Fibroblast of villous mesenchyme (primary cell): ENCODE data around the gene KCNQ1. TPM values are rescaled to one million over a fixed set of nuclear protein-coding genes. Genes with fewer than 3 reads are reported as not detected.

Experiments used
- DNase-seq: peaks from one replicate; pipeline ENCODE4 v3.0.0-alpha.2; 2010; ENCODE audit warnings: low read depth
- H3K4me3 ChIP-seq: 2 replicates; pipeline ENCODE4 v1.5.1; 2011; ENCODE audit warnings: low read depth, mild to moderate bottlenecking, low read length
- total RNA-seq: library from RNA; depleted of rRNA; stranded (reverse); fragments of >200 nt; gene quantifications from 2 replicates; pipeline ENCODE4 v1.2.3, GENCODE V29; 2012
- TF ChIP-seq, protein P1 (sequence below): IDR thresholded peaks from 2 replicates; pipeline ENCODE4 v1.5.1; 2012; ENCODE audit warnings: low read depth, mild to moderate bottlenecking, low read length; ENCODE audit not compliant: insufficient read depth

KCNQ1 gene
- total RNA-seq, result not detected in 2 replicates

DNA sequence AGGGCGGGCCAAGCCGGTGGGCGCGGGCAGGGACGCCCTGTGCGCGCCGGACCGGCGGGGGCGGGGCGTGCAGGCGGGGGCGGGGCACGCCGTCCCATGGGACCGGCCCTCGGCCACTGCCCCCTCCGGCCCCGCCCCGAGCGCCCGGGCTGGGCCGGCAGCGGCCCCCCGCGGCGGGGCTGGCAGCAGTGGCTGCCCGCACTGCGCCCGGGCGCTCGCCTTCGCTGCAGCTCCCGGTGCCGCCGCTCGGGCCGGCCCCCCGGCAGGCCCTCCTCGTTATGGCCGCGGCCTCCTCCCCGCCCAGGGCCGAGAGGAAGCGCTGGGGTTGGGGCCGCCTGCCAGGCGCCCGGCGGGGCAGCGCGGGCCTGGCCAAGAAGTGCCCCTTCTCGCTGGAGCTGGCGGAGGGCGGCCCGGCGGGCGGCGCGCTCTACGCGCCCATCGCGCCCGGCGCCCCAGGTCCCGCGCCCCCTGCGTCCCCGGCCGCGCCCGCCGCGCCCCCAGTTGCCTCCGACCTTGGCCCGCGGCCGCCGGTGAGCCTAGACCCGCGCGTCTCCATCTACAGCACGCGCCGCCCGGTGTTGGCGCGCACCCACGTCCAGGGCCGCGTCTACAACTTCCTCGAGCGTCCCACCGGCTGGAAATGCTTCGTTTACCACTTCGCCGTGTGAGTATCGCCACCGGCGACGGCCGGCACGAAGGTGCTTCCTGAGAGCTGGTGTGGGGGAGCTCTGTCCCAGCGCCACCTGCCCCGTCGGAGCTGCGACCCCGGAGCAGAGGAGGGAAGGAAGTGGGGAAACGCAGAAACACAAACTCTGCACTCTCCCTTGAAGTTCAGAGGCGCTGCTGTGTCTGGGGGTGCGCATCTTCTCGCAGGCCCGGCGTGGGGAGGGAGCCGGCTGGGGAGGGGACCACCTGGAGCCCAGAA lies at the start of gene KCNQ1:
KCNQ1 (plus strand) TSS at position 188 of the 925 bp plus-strand sequence; CDS start at position 279, 91 bp downstream.
- no peak for DNase-seq
- TF ChIP-seq, protein P1, sequence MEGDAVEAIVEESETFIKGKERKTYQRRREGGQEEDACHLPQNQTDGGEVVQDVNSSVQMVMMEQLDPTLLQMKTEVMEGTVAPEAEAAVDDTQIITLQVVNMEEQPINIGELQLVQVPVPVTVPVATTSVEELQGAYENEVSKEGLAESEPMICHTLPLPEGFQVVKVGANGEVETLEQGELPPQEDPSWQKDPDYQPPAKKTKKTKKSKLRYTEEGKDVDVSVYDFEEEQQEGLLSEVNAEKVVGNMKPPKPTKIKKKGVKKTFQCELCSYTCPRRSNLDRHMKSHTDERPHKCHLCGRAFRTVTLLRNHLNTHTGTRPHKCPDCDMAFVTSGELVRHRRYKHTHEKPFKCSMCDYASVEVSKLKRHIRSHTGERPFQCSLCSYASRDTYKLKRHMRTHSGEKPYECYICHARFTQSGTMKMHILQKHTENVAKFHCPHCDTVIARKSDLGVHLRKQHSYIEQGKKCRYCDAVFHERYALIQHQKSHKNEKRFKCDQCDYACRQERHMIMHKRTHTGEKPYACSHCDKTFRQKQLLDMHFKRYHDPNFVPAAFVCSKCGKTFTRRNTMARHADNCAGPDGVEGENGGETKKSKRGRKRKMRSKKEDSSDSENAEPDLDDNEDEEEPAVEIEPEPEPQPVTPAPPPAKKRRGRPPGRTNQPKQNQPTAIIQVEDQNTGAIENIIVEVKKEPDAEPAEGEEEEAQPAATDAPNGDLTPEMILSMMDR, result no peak
- no peak within 1 kb of the TSS for H3K4me3 ChIP-seq

GRCh38 chr11:2395211-2395730 lies 49.5 kb upstream of the KCNQ1 start:
- TF ChIP-seq, protein P1, result no peak
- DNase-seq, result no peak
- H3K4me3 ChIP-seq, result no peak overlapping the region

DNA sequence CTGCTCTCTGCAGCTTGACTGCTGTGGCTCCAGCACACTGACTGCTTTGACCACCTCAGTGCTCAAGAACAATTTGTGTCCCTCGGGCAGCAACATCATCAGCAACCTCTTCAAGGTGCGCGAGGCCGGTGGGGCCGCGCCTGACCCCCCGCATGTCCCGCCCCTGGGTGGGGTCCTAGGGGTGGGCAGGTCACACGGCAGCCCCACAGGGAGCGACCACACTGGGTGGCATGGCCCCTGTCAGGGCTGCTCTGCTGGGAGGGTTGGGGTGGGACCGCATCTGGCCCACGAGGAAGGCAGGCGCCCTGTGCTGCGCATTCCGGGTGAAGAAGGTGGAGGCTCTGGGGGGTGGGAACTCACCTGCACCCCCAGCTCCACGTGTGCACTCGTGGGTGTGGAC lies 49.0 kb upstream of the KCNQ1 start:
- TF ChIP-seq, protein P1, result no peak
- DNase-seq, result no peak
- H3K4me3 ChIP-seq, result no peak overlapping the region

DNA sequence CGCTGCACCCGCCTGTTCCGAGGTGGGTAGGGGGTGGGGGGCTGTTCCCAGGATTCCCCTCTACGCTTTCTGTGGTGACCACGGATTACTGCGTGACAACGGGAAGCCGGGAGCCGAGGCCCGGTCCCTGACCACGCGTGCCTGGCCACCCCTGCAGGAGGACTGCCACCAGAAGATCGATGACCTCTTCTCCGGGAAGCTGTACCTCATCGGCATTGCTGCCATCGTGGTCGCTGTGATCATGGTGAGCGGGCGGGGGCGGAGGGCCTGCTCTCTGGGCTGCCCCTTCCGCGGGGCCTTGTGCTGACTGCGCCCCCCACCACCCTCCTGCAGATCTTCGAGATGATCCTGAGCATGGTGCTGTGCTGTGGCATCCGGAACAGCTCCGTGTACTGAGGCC lies 48.3 kb upstream of the KCNQ1 start:
- H3K4me3 ChIP-seq, result no peak overlapping the region
- no peak for DNase-seq
- TF ChIP-seq, protein P1, result no peak

- TF ChIP-seq, protein P1, result no peak
- DNase-seq, result no peak
- no peak overlapping the region for H3K4me3 ChIP-seq
Observed at GRCh38 chr11:2397005-2397404, 47.8 kb upstream of the KCNQ1 start.

GRCh38 chr11:2398664-2399355 lies 46.0 kb upstream of the KCNQ1 start:
- H3K4me3 ChIP-seq, result no peak overlapping the region
- TF ChIP-seq, protein P1, result no peak
- DNase-seq, result no peak
